GM18867 (cell line): ENCODE results near the gene SNX4.

Experiments
- ATAC-seq: cut with Tn5 transposase; IDR thresholded peaks from one replicate; pipeline ENCODE4 v1.9.1; 2021; ENCODE audit warnings: mild to moderate bottlenecking, moderate library complexity; ENCODE audit not compliant: unreplicated experiment

Gene SNX4

GRCh38 chr3:125470671-125471070 is 49.3 kb downstream of the SNX4 start:
- ATAC-seq: no peak

GRCh38 chr3:125462722-125463299 is 57.2 kb downstream of the SNX4 start:
- ATAC-seq: no peak

- ATAC-seq: no peak
Measured at GRCh38 chr3:125461896-125462295, 58.1 kb downstream of the SNX4 start.

- no peak for ATAC-seq
Measured at GRCh38 chr3:125460233-125460632, 59.8 kb downstream of the SNX4 start.

GRCh38 chr3:125443923-125444322 is 76.1 kb downstream of the SNX4 start:
- ATAC-seq: no peak

GRCh38 chr3:125442506-125442905 is 77.5 kb downstream of the SNX4 start:
- no peak for ATAC-seq

GRCh38 chr3:125440970-125441369 is 79.0 kb downstream of the SNX4 start:
- no peak for ATAC-seq

GRCh38 chr3:125440559-125440955 is 79.4 kb downstream of the SNX4 start:
- ATAC-seq: no peak

GRCh38 chr3:125437631-125438435 is 82.2 kb downstream of the SNX4 start:
- no peak for ATAC-seq

- ATAC-seq: no peak
Measured at GRCh38 chr3:125436921-125437320, 83.1 kb downstream of the SNX4 start.

- no peak for ATAC-seq
Measured at GRCh38 chr3:125435231-125435630, 84.8 kb downstream of the SNX4 start.

GRCh38 chr3:125434582-125435011 is 85.4 kb downstream of the SNX4 start:
- ATAC-seq: no peak

GRCh38 chr3:125433611-125434041 is 86.4 kb downstream of the SNX4 start:
- no peak for ATAC-seq

- no peak for ATAC-seq
Measured at GRCh38 chr3:125433091-125433534, 86.9 kb downstream of the SNX4 start.

GRCh38 chr3:125431912-125432790 is 87.9 kb downstream of the SNX4 start:
- no peak for ATAC-seq

- ATAC-seq: no peak
Measured at GRCh38 chr3:125431391-125431790, 88.6 kb downstream of the SNX4 start.

GRCh38 chr3:125428216-125428830 is 91.7 kb downstream of the SNX4 start:
- ATAC-seq: no peak

- no peak for ATAC-seq
Measured at GRCh38 chr3:125418306-125418705, 101.7 kb downstream of the SNX4 start.

GRCh38 chr3:125416235-125416634 is 103.8 kb downstream of the SNX4 start:
- ATAC-seq: no peak

GRCh38 chr3:125414669-125415068 is 105.3 kb downstream of the SNX4 start:
- ATAC-seq: no peak

GRCh38 chr3:125410922-125411321 is 109.1 kb downstream of the SNX4 start:
- no peak for ATAC-seq
